SU-DHL-6 (cell line): Measurements from ENCODE around the gene EPB41L4B.

ENCODE experiments used
- EZH2phosphoT487 ChIP-seq: fragments of 200-600 bp; sonication (generic), shearing (Covaris generic); conservative IDR thresholded peaks from 2 replicates; pipeline ENCODE4 v1.6.1; 2018; ENCODE audit warnings: mild to moderate bottlenecking, antibody characterized with exemption, low read length, moderate library complexity, mixed read lengths
- TF ChIP-seq, protein P1 (sequence below): fragments of 200-600 bp; sonication (generic); IDR thresholded peaks from one replicate; pipeline ENCODE4 v1.5.1; 2017; ENCODE audit warnings: antibody characterized with exemption, mild to moderate bottlenecking, low read length, moderate library complexity; ENCODE audit not compliant: insufficient read depth, poor library complexity, severe bottlenecking

DNA sequence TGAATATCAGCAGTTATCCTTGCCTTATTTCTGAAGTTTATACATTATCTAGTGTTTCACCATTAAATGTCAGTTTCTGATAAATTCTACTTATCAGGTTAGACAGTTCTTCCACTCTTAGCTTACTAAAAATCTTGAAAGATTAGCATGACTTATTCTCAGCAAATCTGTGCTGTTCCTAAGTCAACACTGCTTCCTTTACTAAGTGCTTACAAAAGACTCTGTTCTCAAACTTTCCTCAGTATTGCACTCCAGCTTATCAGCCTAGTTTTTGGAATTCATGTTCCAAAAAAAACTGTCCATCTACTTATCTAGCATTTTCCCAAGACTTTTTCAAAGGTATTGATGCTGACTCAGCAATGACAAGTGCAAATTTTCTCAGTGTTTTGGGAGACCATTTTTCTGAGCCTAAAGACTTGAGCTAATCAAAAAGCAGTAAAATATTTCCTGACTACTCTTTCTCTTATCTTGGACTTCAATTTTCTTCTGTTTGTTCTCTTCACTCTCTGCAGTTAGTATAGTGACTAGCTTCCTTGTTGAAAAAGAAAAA, 92.7 kb downstream of the EPB41L4B start:
- TF ChIP-seq, protein P1, sequence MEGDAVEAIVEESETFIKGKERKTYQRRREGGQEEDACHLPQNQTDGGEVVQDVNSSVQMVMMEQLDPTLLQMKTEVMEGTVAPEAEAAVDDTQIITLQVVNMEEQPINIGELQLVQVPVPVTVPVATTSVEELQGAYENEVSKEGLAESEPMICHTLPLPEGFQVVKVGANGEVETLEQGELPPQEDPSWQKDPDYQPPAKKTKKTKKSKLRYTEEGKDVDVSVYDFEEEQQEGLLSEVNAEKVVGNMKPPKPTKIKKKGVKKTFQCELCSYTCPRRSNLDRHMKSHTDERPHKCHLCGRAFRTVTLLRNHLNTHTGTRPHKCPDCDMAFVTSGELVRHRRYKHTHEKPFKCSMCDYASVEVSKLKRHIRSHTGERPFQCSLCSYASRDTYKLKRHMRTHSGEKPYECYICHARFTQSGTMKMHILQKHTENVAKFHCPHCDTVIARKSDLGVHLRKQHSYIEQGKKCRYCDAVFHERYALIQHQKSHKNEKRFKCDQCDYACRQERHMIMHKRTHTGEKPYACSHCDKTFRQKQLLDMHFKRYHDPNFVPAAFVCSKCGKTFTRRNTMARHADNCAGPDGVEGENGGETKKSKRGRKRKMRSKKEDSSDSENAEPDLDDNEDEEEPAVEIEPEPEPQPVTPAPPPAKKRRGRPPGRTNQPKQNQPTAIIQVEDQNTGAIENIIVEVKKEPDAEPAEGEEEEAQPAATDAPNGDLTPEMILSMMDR: no peak
- TF ChIP-seq EZH2phosphoT487: no peak
